ENCODE data around the gene ANKRD9. TPM values are rescaled to one million over a fixed set of nuclear protein-coding genes. Genes with fewer than 3 reads are reported as not detected.

Gene ANKRD9
- total RNA-seq, 1 donor from 2014 or later = 158 TPM

- Histone ChIP-seq H3K36me3 (peaks cover under 1% of the 10 kb centered on the region), H3K4me1 (peaks cover 11% of the 10 kb centered on the region), H3K27me3 (ENCODE audit: low read depth) (no peaks in the 10 kb centered on the region), H3K9me3 (replicated peaks) (no peaks in the 10 kb centered on the region), H3K4me3 (no peak overlapping the region), H3K27ac (replicated peaks) (no peak overlapping the region)
- intact Hi-C loops (cut with micrococcal nuclease) = no loop called here
- TF ChIP-seq CTCF (IDR thresholded peaks at IDR 0.05; ENCODE audit: borderline replicate concordance) = no peak
- no peak for DNase-seq
Observed at GRCh38 chr14:102491366-102491765, 18.2 kb downstream of the ANKRD9 start.

- Histone ChIP-seq H3K4me1 (peaks cover 11% of the 10 kb centered on the region), H3K27me3 (ENCODE audit: low read depth) (no peaks in the 10 kb centered on the region), H3K9me3 (replicated peaks) (no peaks in the 10 kb centered on the region), H3K27ac (replicated peaks) (no peak overlapping the region), H3K4me3 (no peak overlapping the region), H3K36me3 (no peaks in the 10 kb centered on the region)
- TF ChIP-seq CTCF (IDR thresholded peaks at IDR 0.05; ENCODE audit: borderline replicate concordance) = no peak
- DNase-seq = no peak
- intact Hi-C loops (cut with micrococcal nuclease) = no loop called here
Observed at GRCh38 chr14:102490456-102490855, 19.1 kb downstream of the ANKRD9 start.

- no peak overlapping the region for H3K4me3 ChIP-seq
- no peak for DNase-seq
- peak overlapping the region; percentile 38 for H3K27ac ChIP-seq (replicated peaks)
- H3K36me3 ChIP-seq = peaks cover under 1% of the 10 kb centered on the region
- peaks cover 11% of the 10 kb centered on the region for H3K4me1 ChIP-seq
- intact Hi-C loops (cut with micrococcal nuclease) = no loop called here
- H3K27me3 ChIP-seq (ENCODE audit: low read depth) = no peaks in the 10 kb centered on the region
- peaks cover 4% of the 10 kb centered on the region for H3K9me3 ChIP-seq (replicated peaks)
- no peak for TF ChIP-seq CTCF (IDR thresholded peaks at IDR 0.05; ENCODE audit: borderline replicate concordance)
Observed at GRCh38 chr14:102487204-102487577, 22.4 kb downstream of the ANKRD9 start.

- peaks cover 7% of the 10 kb centered on the region for H3K9me3 ChIP-seq (replicated peaks)
- intact Hi-C loops (cut with micrococcal nuclease) = no loop called here
- peak overlapping the region; percentile 38 for H3K27ac ChIP-seq (replicated peaks)
- no peak overlapping the region for H3K4me3 ChIP-seq
- DNase-seq = no peak
- peaks cover 6% of the 10 kb centered on the region for H3K36me3 ChIP-seq
- peaks cover 11% of the 10 kb centered on the region for H3K4me1 ChIP-seq
- TF ChIP-seq CTCF (IDR thresholded peaks at IDR 0.05; ENCODE audit: borderline replicate concordance) = no peak
- H3K27me3 ChIP-seq (ENCODE audit: low read depth) = no peaks in the 10 kb centered on the region
Observed at GRCh38 chr14:102486513-102487203, 22.9 kb downstream of the ANKRD9 start.

- no peak overlapping the region for H3K27ac ChIP-seq (replicated peaks)
- H3K9me3 ChIP-seq (replicated peaks) = peaks cover 7% of the 10 kb centered on the region
- H3K27me3 ChIP-seq (ENCODE audit: low read depth) = no peaks in the 10 kb centered on the region
- TF ChIP-seq CTCF (IDR thresholded peaks at IDR 0.05; ENCODE audit: borderline replicate concordance) = no peak
- peaks cover 6% of the 10 kb centered on the region for H3K36me3 ChIP-seq
- DNase-seq = no peak
- no peak overlapping the region for H3K4me3 ChIP-seq
- intact Hi-C loops (cut with micrococcal nuclease) = no loop called here
- peaks cover 11% of the 10 kb centered on the region for H3K4me1 ChIP-seq
Observed at GRCh38 chr14:102485693-102486512, 23.7 kb downstream of the ANKRD9 start.

All from left ventricle myocardium inferior (tissue), 1 donor.